NT2/D1 (cell line): Measurements from ENCODE around the gene NPY5R.

ENCODE experiments used
- DNase-seq: peaks from one replicate; pipeline ENCODE4 v3.0.0-alpha.2; 2011; ENCODE audit warnings: low read depth, low spot score
- H3K27me3 ChIP-seq: 2 replicates; pipeline ENCODE4 v1.6.0; 2011; ENCODE audit warnings: mild to moderate bottlenecking; ENCODE audit not compliant: insufficient read length, insufficient read depth
- H3K36me3 ChIP-seq: 2 replicates; pipeline ENCODE4 v1.6.1; 2011; ENCODE audit warnings: mild to moderate bottlenecking, low read length, mixed read lengths; ENCODE audit not compliant: insufficient read depth, insufficient read length
- H3K4me1 ChIP-seq: 2 replicates; pipeline ENCODE4 v1.5.1; 2011; ENCODE audit not compliant: insufficient read depth, insufficient read length
- H3K4me3 ChIP-seq: 2 replicates; pipeline ENCODE4 v1.5.1; 2011; ENCODE audit warnings: low read depth; ENCODE audit not compliant: insufficient read length
- H3K9ac ChIP-seq: 2 replicates; pipeline ENCODE4 v1.6.0; 2011; ENCODE audit warnings: low read depth; ENCODE audit not compliant: insufficient read length
- H3K9me3 ChIP-seq: 2 replicates; pipeline ENCODE4 v1.5.1; 2011; ENCODE audit warnings: mild to moderate bottlenecking, low read length; ENCODE audit not compliant: insufficient read depth
- SUZ12 ChIP-seq: IDR thresholded peaks from 2 replicates; pipeline ENCODE4 v1.6.1; 2011; ENCODE audit not compliant: insufficient read length, insufficient read depth; ENCODE audit errors: extremely low read depth
- YY1 ChIP-seq: IDR thresholded peaks from 2 replicates; pipeline ENCODE4 v1.6.1; 2011; ENCODE audit not compliant: insufficient read length, insufficient read depth
- ZNF274 ChIP-seq: IDR thresholded peaks from 2 replicates; pipeline ENCODE4 v1.6.1; 2011; ENCODE audit warnings: mild to moderate bottlenecking, low read depth, low read length

NPY5R gene

GRCh38 chr4:163331629-163332376, 11.9 kb upstream of the NPY5R start:
- TF ChIP-seq SUZ12 (peak; percentile 43), YY1 (no peak)
- peak overlapping the region; percentile 54 for H3K9ac ChIP-seq
- no peak for DNase-seq

GRCh38 chr4:163332526-163333406, 10.9 kb upstream of the NPY5R start, which contains the start of gene NPY1R:
Gene NPY1R (minus strand): TSS chr4:163332596. CDS start chr4:163326554, 6,042 bp downstream.
- Histone ChIP-seq H3K27me3 (peaks cover 20% of the 10 kb centered on the region), H3K9me3 (peaks cover 6% of the 10 kb centered on the region; the same call in 1 of the 2 replicates), H3K36me3 (no peaks in the 10 kb centered on the region), H3K4me1 (no peaks in the 10 kb centered on the region), H3K9ac (peak within 1 kb of the TSS; percentile 54), H3K4me3 (peak within 1 kb of the TSS; percentile 59)
- no peak for TF ChIP-seq ZNF274
- TF ChIP-seq YY1, result no peak
- TF ChIP-seq SUZ12, result no peak
- DNase-seq, result peak; percentile 50

More at GRCh38 chr4:163331629-163332376, 11.9 kb upstream of the NPY5R start:
- H3K36me3 ChIP-seq, result no peaks in the 10 kb centered on the region
- no peaks in the 10 kb centered on the region for H3K4me1 ChIP-seq
- H3K4me3 ChIP-seq, result peak overlapping the region; percentile 59
- H3K27me3 ChIP-seq, result peaks cover 20% of the 10 kb centered on the region
- peaks cover 6% of the 10 kb centered on the region; the same call in 1 of the 2 replicates for H3K9me3 ChIP-seq

DNA sequence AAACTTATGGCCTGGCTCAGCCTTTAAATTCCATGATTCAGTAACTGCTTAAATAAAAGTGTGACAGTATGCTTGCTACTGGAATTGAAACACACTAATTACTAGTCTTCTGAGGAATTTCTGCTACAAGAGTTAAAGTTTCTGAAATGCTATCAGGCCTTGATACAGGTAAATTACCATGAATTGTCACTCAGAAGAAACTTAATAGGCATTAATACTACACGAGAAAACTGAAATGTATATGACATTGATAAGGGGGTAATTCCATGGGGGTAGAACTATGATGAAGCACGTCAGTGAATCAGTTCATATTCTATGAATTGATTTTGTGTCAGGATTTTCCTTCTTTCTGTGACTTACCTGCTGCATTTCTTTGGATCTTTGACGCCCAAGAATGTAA, 8.3 kb upstream of the NPY5R start:
- no peak for DNase-seq
- Histone ChIP-seq H3K9me3 (peaks cover 6% of the 10 kb centered on the region; the same call in 1 of the 2 replicates), H3K27me3 (peaks cover 20% of the 10 kb centered on the region), H3K9ac (no peak overlapping the region), H3K36me3 (no peaks in the 10 kb centered on the region), H3K4me1 (no peaks in the 10 kb centered on the region), H3K4me3 (no peak overlapping the region)
- TF ChIP-seq SUZ12 (no peak), YY1 (no peak), ZNF274 (no peak)

DNA sequence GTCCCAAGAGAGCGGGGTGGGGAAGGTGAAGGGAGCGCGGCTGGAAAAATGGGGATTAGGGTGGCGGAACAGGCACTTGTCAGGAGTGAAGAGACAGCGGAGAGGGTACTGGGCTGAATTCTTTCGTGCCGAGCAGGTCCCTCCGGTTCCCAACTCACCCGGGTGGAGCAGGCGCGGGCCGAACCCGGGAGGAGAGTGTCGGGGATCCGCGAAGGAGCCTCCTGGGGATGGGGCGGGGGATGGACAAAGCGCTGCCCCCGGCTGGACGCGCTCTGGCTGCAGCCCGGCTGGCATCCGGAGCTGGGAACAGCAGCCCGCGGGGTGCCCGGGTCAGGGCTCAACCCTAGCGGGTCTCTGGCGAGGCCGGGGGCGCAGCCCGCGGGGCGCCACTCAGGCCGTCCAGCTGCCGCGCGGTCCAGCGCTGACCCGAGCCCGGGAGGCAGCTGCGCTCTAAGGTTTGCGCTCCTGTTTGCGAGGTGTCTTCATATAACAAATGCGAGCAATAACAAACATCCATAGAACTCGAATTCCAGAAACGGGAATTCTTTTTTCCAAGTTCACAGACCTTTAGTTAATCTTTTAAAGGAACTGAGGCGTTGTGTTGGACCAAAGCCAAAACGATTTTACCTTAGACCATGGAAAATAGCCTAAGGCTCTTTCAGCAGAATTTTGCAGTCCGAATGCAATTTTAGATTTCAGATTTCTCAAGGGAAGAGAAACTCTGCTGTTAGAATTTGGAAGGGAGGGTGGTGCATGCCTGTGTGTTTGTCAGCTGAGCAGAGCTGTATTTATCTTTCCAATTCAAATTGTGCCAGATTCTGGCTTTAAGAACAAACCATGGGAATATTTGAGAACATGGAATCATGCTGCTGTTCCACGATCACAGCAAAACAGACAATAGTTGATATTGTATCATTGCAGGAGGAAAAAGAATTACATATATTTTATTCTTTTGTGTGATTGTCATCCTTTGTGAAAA, 744 bp downstream of the NPY5R start:
- Histone ChIP-seq H3K9me3 (no peaks in the 10 kb centered on the region), H3K27me3 (peaks cover 39% of the 10 kb centered on the region), H3K9ac (peak overlapping the region; percentile 67), H3K4me1 (no peaks in the 10 kb centered on the region), H3K36me3 (no peaks in the 10 kb centered on the region), H3K4me3 (peak overlapping the region; percentile 55)
- no peak for DNase-seq
- peak; percentile 70 for TF ChIP-seq SUZ12
- TF ChIP-seq ZNF274, result no peak
- no peak for TF ChIP-seq YY1

DNA sequence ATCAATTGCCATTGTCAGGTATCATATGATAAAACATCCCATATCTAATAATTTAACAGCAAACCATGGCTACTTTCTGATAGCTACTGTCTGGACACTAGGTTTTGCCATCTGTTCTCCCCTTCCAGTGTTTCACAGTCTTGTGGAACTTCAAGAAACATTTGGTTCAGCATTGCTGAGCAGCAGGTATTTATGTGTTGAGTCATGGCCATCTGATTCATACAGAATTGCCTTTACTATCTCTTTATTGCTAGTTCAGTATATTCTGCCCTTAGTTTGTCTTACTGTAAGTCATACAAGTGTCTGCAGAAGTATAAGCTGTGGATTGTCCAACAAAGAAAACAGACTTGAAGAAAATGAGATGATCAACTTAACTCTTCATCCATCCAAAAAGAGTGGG, 7.0 kb downstream of the NPY5R start:
- H3K27me3 ChIP-seq, result no peaks in the 10 kb centered on the region
- H3K9ac ChIP-seq, result no peak overlapping the region
- no peak for DNase-seq
- H3K4me1 ChIP-seq, result no peaks in the 10 kb centered on the region
- no peaks in the 10 kb centered on the region for H3K9me3 ChIP-seq
- TF ChIP-seq YY1 (no peak), ZNF274 (no peak), SUZ12 (no peak)
- H3K36me3 ChIP-seq, result no peaks in the 10 kb centered on the region
- H3K4me3 ChIP-seq, result no peak overlapping the region

DNA sequence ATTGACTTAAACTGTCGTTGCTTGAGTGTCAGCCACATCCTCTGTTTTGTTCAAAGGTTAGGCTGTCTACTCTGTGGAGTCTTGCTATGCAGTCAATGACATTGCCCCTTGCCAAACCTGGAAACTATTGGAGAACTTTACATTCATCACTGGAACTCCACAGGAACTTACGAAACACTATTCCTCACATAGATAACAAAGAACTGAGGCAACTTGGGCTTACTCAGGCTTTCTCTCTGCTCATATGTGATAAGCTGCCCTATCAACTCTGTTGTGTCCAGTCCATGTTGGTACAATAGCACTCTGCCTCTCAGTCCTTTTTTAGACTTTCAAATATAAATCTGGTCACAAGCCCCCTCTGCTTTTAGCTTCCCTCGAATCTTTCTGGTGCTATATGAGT, 9.4 kb downstream of the NPY5R start:
- H3K4me1 ChIP-seq, result no peaks in the 10 kb centered on the region
- no peak overlapping the region for H3K9ac ChIP-seq
- H3K4me3 ChIP-seq, result no peak overlapping the region
- no peaks in the 10 kb centered on the region for H3K36me3 ChIP-seq
- H3K27me3 ChIP-seq, result no peaks in the 10 kb centered on the region
- H3K9me3 ChIP-seq, result no peaks in the 10 kb centered on the region
- TF ChIP-seq YY1 (no peak), SUZ12 (no peak), ZNF274 (no peak)
- DNase-seq, result no peak
